Nephron (organoid): ENCODE data around the gene KIAA2012.

Source experiments
- H3K27ac Mint-ChIP-seq, 3 experiments: 2 replicates each; pipeline ENCODE4 v1.8.0; 2020; ENCODE audit warnings: mixed read lengths in 3 of 3, mild to moderate bottlenecking in 2 of 3, moderate library complexity in 1 of 3
- H3K27me3 Mint-ChIP-seq: 2 replicates; pipeline ENCODE4 v1.8.0; 2021; ENCODE audit warnings: low read depth, mild to moderate bottlenecking, moderate library complexity, mixed read lengths
- H3K36me3 Mint-ChIP-seq: 2 replicates; pipeline ENCODE4 v1.8.0; 2020; ENCODE audit warnings: low read depth, mixed read lengths
- H3K4me1 Mint-ChIP-seq: 2 replicates; pipeline ENCODE4 v1.8.0; 2020; ENCODE audit warnings: mixed read lengths
- H3K4me3 Mint-ChIP-seq, 3 experiments: 2 replicates each; pipeline ENCODE4 v1.8.0; 2020; ENCODE audit warnings: mild to moderate bottlenecking in 3 of 3, mixed read lengths in 3 of 3, moderate library complexity in 2 of 3
- H3K9me3 Mint-ChIP-seq: 2 replicates; pipeline ENCODE4 v1.8.0; 2020; ENCODE audit warnings: mixed read lengths
- TF ChIP-seq, protein P1 (sequence below), 3 experiments: fragments of 200-600 bp; sonication (generic); IDR thresholded peaks; one replicate each; pipeline ENCODE4 v1.5.0; 2021; ENCODE audit warnings: antibody characterized with exemption in 3 of 3; ENCODE audit not compliant: unreplicated experiment in 3 of 3

KIAA2012 gene

DNA sequence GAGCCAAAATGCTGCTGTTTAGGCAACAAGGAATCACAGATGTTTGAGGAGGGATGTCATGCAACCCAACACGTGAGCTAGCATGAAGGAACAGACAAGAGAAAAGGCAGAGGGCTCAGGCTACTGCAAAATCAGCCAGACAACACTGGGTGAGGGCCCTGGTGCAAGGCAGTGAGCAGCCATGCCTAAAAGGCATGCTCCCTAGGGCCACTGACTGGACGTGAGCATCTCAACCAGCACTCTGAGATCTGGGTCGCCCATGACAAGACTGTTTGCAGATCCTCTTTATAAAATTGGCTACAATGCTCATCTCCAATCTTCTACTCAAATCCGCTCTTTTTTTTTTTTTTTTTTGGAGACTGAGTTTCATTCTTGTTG lies 49.1 kb downstream of the KIAA2012 start:
- H3K27ac Mint-ChIP-seq = peak overlapping the region in 2 of 3 experiments; percentile 4 to 39
- TF ChIP-seq, protein P1, sequence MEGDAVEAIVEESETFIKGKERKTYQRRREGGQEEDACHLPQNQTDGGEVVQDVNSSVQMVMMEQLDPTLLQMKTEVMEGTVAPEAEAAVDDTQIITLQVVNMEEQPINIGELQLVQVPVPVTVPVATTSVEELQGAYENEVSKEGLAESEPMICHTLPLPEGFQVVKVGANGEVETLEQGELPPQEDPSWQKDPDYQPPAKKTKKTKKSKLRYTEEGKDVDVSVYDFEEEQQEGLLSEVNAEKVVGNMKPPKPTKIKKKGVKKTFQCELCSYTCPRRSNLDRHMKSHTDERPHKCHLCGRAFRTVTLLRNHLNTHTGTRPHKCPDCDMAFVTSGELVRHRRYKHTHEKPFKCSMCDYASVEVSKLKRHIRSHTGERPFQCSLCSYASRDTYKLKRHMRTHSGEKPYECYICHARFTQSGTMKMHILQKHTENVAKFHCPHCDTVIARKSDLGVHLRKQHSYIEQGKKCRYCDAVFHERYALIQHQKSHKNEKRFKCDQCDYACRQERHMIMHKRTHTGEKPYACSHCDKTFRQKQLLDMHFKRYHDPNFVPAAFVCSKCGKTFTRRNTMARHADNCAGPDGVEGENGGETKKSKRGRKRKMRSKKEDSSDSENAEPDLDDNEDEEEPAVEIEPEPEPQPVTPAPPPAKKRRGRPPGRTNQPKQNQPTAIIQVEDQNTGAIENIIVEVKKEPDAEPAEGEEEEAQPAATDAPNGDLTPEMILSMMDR (IDR thresholded peaks at IDR 0.05; ENCODE audit: unreplicated experiment in 3 of 3) = no peak
- peaks cover 16% of the 10 kb centered on the region for H3K9me3 Mint-ChIP-seq
- peaks cover 8% of the 10 kb centered on the region for H3K36me3 Mint-ChIP-seq
- peaks cover 46% of the 10 kb centered on the region for H3K4me1 Mint-ChIP-seq
- no peaks in the 10 kb centered on the region for H3K27me3 Mint-ChIP-seq
- no peak overlapping the region for H3K4me3 Mint-ChIP-seq

DNA sequence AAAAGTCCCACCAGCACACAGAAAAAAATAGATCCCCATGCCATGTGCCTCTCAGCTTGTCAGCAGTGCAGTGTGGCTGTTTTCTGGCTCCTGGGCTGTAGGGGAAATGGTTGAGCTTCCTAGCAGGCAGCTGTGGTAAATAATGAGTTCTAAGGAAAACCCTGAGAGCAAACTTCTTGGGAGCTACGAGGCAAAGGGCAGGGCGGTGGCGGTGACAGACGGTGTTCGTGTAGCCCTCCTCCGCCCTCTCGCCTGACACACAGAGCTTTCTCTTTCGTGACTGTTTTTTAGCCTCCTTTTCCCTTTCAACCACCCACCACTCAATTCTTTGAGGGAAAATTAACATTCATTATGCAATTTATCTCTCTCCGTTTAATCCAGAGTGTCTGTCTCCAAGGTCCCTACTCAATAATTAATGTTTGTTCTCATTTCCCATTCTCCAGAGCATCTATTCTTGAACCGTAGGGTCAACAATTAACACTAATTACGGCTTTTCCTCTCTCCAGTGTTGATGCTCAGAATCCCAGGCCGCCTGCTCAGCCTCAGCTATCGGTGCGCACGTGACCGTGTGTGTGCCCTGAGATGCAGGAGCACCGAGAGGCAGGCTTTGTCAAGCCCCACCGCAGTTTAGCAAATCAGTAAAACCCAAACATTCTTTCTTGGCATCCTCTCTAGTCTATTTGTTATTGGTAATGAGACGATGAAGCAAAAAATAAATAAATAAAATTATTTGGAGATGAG lies 50.1 kb downstream of the KIAA2012 start:
- Mint-ChIP-seq H3K4me3 (peak overlapping the region in 1 of 3 experiments; percentile 10), H3K27ac (peak overlapping the region; percentile 13 to 73 (median 68)), H3K27me3 (no peaks in the 10 kb centered on the region), H3K9me3 (peaks cover 16% of the 10 kb centered on the region), H3K4me1 (peaks cover 55% of the 10 kb centered on the region), H3K36me3 (peaks cover 8% of the 10 kb centered on the region)
- TF ChIP-seq, protein P1 (IDR thresholded peaks at IDR 0.05; ENCODE audit: unreplicated experiment in 3 of 3) = no peak

DNA sequence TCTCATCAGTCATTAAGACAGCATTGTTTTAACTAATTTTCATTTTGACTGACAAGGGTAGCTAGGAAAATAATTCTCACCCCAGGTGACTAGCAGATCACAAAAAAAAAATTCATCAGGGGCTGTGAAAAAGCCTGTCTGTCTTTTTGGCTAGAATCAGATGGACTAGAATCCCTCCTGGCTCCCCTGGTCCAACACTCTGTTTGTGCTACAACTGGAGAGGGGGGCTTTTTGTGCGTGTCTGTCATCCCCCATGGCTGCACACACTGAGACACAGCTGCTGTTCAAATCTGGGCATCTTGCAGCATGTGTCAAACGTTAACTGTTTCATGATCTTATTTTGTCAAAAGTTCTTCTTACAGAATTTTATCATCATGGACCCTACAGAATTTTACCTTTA lies 51.2 kb downstream of the KIAA2012 start:
- peaks cover 14% of the 10 kb centered on the region for H3K9me3 Mint-ChIP-seq
- TF ChIP-seq, protein P1 (IDR thresholded peaks at IDR 0.05; ENCODE audit: unreplicated experiment in 3 of 3) = no peak

DNA sequence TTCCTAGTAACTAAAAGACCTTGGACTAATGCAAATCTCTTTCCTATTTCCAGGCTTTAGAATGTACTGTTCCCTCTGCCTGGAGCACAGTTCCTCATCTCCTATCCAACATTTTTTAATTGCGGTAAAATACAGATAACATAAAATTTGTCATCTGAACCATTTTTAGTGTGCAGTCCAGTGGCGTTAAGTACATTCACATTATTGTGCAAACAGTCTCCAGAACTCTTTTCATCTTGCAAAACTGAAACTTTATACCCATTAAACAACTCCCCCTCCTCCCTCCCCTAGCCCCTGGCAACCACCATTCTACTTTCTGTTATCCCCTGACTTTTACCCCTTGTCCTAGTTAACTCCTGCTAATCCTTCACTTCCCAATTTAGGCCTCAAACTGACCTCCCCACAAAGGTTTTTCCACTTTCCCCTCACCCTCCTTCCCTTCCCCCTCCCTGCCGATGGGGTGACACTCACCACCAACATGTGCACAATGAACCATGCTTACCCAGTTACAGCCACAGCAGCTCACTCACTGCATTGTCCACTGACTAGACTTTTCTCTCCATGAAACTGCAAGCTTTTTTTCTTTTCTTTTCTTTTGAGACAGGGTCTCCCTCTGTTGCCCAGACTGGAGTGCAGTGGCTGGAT lies 54.8 kb downstream of the KIAA2012 start:
- Mint-ChIP-seq H3K4me3 (no peak overlapping the region), H3K9me3 (no peaks in the 10 kb centered on the region), H3K36me3 (no peaks in the 10 kb centered on the region), H3K4me1 (peaks cover 62% of the 10 kb centered on the region), H3K27me3 (no peaks in the 10 kb centered on the region), H3K27ac (peak overlapping the region; percentile 47 to 70 (median 60))
- TF ChIP-seq, protein P1 (IDR thresholded peaks at IDR 0.05; ENCODE audit: unreplicated experiment in 3 of 3) = no peak

More for the DNA sequence above, 51.2 kb downstream of the KIAA2012 start:
- no peaks in the 10 kb centered on the region for H3K27me3 Mint-ChIP-seq
- peaks cover 58% of the 10 kb centered on the region for H3K4me1 Mint-ChIP-seq
- H3K4me3 Mint-ChIP-seq = peak overlapping the region in 1 of 3 experiments; percentile 33
- H3K27ac Mint-ChIP-seq = peak overlapping the region in 2 of 3 experiments; percentile 49 to 68
- H3K36me3 Mint-ChIP-seq = peaks cover 8% of the 10 kb centered on the region

DNA sequence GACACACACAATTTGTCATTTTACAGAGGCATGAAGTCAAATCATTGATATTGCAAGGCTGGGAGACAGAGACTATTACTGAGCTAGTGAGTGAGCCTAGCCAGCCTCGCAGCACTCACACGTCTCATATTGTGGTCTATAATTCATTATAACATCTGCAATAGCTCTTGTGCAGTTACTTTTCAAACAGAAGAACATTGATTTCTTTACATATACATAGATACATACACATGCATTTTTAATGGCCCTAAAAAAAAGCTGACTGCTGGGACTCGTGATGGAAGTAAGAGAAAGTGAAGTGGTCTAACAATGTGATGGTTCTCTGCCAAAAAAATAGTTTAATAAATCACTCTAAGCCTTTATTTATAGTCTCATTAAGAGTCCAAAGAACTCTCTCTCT lies 56.8 kb downstream of the KIAA2012 start:
- H3K9me3 Mint-ChIP-seq = no peaks in the 10 kb centered on the region
- no peaks in the 10 kb centered on the region for H3K27me3 Mint-ChIP-seq
- TF ChIP-seq, protein P1 (IDR thresholded peaks at IDR 0.05; ENCODE audit: unreplicated experiment in 3 of 3) = no peak
- H3K4me1 Mint-ChIP-seq = peaks cover 59% of the 10 kb centered on the region
- no peak overlapping the region for H3K4me3 Mint-ChIP-seq
- H3K36me3 Mint-ChIP-seq = no peaks in the 10 kb centered on the region
- H3K27ac Mint-ChIP-seq = peak overlapping the region; percentile 74 to 81 (median 77)
